HEK293 (cell line): ENCODE data around the gene NTSR1.

Source experiments
- CTCF ChIA-PET: fragments of 350-600 bp; formaldehyde crosslinking; extraction: SDS; loops from one replicate; lab custom pipeline; 2021; ENCODE audit warnings: antibody characterized with exemption; lab: Yijun Ruan, JAX
- POLR2A ChIA-PET: fragments of 300-600 bp; formaldehyde crosslinking; extraction: SDS; loops from one replicate; lab custom pipeline; 2020; ENCODE audit warnings: antibody characterized with exemption, inconsistent platforms; lab: Yijun Ruan, JAX
- H3K27ac ChIP-seq: fragments of 200-500 bp; sonication (Bioruptor generic); 2 replicates; pipeline ENCODE4 v1.5.1; 2014; ENCODE audit warnings: low read depth, low read length, control low read depth, inconsistent platforms; ENCODE audit errors: extremely low read depth
- H3K36me3 ChIP-seq, 2 experiments: fragments of 200-500 bp in 1 of 2; sonication (Bioruptor generic) in 1 of 2; 1 replicate in 1 of 2; 2 replicates in 1 of 2; pipeline ENCODE4 v1.5.1; 2014 to 2017; ENCODE audit warnings: inconsistent platforms in 2 of 2, low read length in 2 of 2; ENCODE audit not compliant: control insufficient read depth in 2 of 2, insufficient read depth in 1 of 2
- H3K4me1 ChIP-seq: fragments of 200-500 bp; sonication (Bioruptor generic); 2 replicates; pipeline ENCODE4 v1.5.1; 2014; ENCODE audit warnings: mild to moderate bottlenecking, low read length, inconsistent platforms; ENCODE audit not compliant: control insufficient read depth, insufficient read depth
- H3K4me3 ChIP-seq: 2 replicates; pipeline ENCODE4 v1.5.1; 2011; ENCODE audit warnings: low read depth, mild to moderate bottlenecking, control low read depth, low read length, moderate library complexity
- H3K9me3 ChIP-seq: fragments of 200-500 bp; sonication (Bioruptor generic); 2 replicates; pipeline ENCODE4 v1.5.1; 2014; ENCODE audit warnings: low read depth, low read length, inconsistent platforms; ENCODE audit not compliant: control insufficient read depth, insufficient read depth
- KLF16 ChIP-seq: fragments of 450-650 bp; formaldehyde crosslinking; IDR thresholded peaks from 2 replicates; pipeline ENCODE4 v1.5.1; 2017; ENCODE audit warnings: missing biosample characterization, missing genetic modification characterization
- PRDM10 ChIP-seq: fragments of 450-650 bp; formaldehyde crosslinking; IDR thresholded peaks from 2 replicates; pipeline ENCODE4 v1.5.1; 2016; ENCODE audit warnings: missing biosample characterization, missing genetic modification characterization
- RBAK ChIP-seq: fragments of 450-650 bp; formaldehyde crosslinking; IDR thresholded peaks from 2 replicates; pipeline ENCODE4 v1.5.1; 2016; ENCODE audit warnings: missing biosample characterization, missing genetic modification characterization
- SCRT1 ChIP-seq: fragments of 450-650 bp; formaldehyde crosslinking; IDR thresholded peaks from 2 replicates; pipeline ENCODE4 v1.5.1; 2016; ENCODE audit warnings: missing biosample characterization, missing genetic modification characterization, borderline replicate concordance
- SCRT2 ChIP-seq: fragments of 450-650 bp; formaldehyde crosslinking; IDR thresholded peaks from 2 replicates; pipeline ENCODE4 v1.5.1; 2016; ENCODE audit warnings: missing biosample characterization, missing genetic modification characterization
- SP7 ChIP-seq: fragments of 450-650 bp; formaldehyde crosslinking; IDR thresholded peaks from 2 replicates; pipeline ENCODE4 v1.5.1; 2016; ENCODE audit warnings: missing biosample characterization, missing genetic modification characterization
- ZBTB8A ChIP-seq: fragments of 450-650 bp; formaldehyde crosslinking; IDR thresholded peaks from 2 replicates; pipeline ENCODE4 v1.5.1; 2016; ENCODE audit warnings: missing biosample characterization, missing genetic modification characterization
- ZNF221 ChIP-seq: fragments of 450-650 bp; formaldehyde crosslinking; IDR thresholded peaks from 2 replicates; pipeline ENCODE4 v1.5.1; 2017; ENCODE audit warnings: missing biosample characterization, missing genetic modification characterization, borderline replicate concordance
- ZNF239 ChIP-seq: fragments of 450-650 bp; formaldehyde crosslinking; IDR thresholded peaks from 2 replicates; pipeline ENCODE4 v1.5.1; 2016; ENCODE audit warnings: missing biosample characterization, missing genetic modification characterization
- ZNF311 ChIP-seq: fragments of 450-650 bp; formaldehyde crosslinking; IDR thresholded peaks from 2 replicates; pipeline ENCODE4 v1.5.1; 2017; ENCODE audit warnings: missing biosample characterization, missing genetic modification characterization, borderline replicate concordance
- ZNF335 ChIP-seq: fragments of 450-650 bp; formaldehyde crosslinking; conservative IDR thresholded peaks from 2 replicates; pipeline ENCODE4 v1.5.1; 2016; ENCODE audit warnings: missing biosample characterization, missing genetic modification characterization
- ZNF426 ChIP-seq: fragments of 450-650 bp; formaldehyde crosslinking; IDR thresholded peaks from 2 replicates; pipeline ENCODE4 v1.5.1; 2017; ENCODE audit warnings: missing biosample characterization, missing genetic modification characterization, mild to moderate bottlenecking, inconsistent platforms, moderate library complexity
- ZNF433 ChIP-seq: fragments of 450-650 bp; formaldehyde crosslinking; IDR thresholded peaks from 2 replicates; pipeline ENCODE4 v1.5.1; 2016; ENCODE audit warnings: missing biosample characterization, missing genetic modification characterization, low read depth
- ZNF529 ChIP-seq: fragments of 450-650 bp; formaldehyde crosslinking; IDR thresholded peaks from 2 replicates; pipeline ENCODE4 v1.5.1; 2017; ENCODE audit warnings: missing genetic modification characterization, missing biosample characterization; ENCODE audit not compliant: insufficient replicate concordance
- ZNF600 ChIP-seq: fragments of 450-650 bp; formaldehyde crosslinking; IDR thresholded peaks from 2 replicates; pipeline ENCODE4 v1.5.1; 2016; ENCODE audit warnings: missing biosample characterization, missing genetic modification characterization
- ZNF629 ChIP-seq: fragments of 450-650 bp; formaldehyde crosslinking; IDR thresholded peaks from 2 replicates; pipeline ENCODE4 v1.5.1; 2017; ENCODE audit warnings: missing biosample characterization, missing genetic modification characterization
- ZNF707 ChIP-seq: fragments of 450-650 bp; formaldehyde crosslinking; IDR thresholded peaks from 2 replicates; pipeline ENCODE4 v1.5.1; 2016; ENCODE audit warnings: missing biosample characterization, missing genetic modification characterization
- ZNF843 ChIP-seq: fragments of 450-650 bp; formaldehyde crosslinking; IDR thresholded peaks from 2 replicates; pipeline ENCODE4 v1.5.1; 2016; ENCODE audit warnings: missing biosample characterization, missing genetic modification characterization
- TF ChIP-seq, protein P1 (sequence below): fragments of 450-650 bp; formaldehyde crosslinking; IDR thresholded peaks from 2 replicates; pipeline ENCODE4 v1.5.1; 2016; ENCODE audit warnings: missing biosample characterization, missing genetic modification characterization
- TF ChIP-seq, protein P2 (sequence below): fragments of 450-650 bp; formaldehyde crosslinking; IDR thresholded peaks from 2 replicates; pipeline ENCODE4 v1.5.1; 2016; ENCODE audit warnings: missing biosample characterization, missing genetic modification characterization
- TF ChIP-seq, protein P3 (sequence below): fragments of 450-650 bp; formaldehyde crosslinking; IDR thresholded peaks from 2 replicates; pipeline ENCODE4 v1.5.1; 2016; ENCODE audit warnings: missing biosample characterization, missing genetic modification characterization
- TF ChIP-seq, protein P4 (sequence below): fragments of 450-650 bp; formaldehyde crosslinking; IDR thresholded peaks from 2 replicates; pipeline ENCODE4; 2016; ENCODE audit warnings: missing biosample characterization, missing genetic modification characterization

The NTSR1 gene

GRCh38 chr20:62669249-62669648, 39.4 kb upstream of the NTSR1 start:
- Histone ChIP-seq H3K4me3 (no peak overlapping the region), H3K27ac (no peak overlapping the region)

GRCh38 chr20:62670156-62670555, 38.5 kb upstream of the NTSR1 start:
- POLR2A ChIA-PET, result no interaction called here

More at GRCh38 chr20:62669249-62669648, 39.4 kb upstream of the NTSR1 start:
- H3K36me3 ChIP-seq, result peaks cover 0 to 20% of the 10 kb centered on the region in 2 experiments; a peak in 1 of 3 replicates
- TF ChIP-seq, protein P1, sequence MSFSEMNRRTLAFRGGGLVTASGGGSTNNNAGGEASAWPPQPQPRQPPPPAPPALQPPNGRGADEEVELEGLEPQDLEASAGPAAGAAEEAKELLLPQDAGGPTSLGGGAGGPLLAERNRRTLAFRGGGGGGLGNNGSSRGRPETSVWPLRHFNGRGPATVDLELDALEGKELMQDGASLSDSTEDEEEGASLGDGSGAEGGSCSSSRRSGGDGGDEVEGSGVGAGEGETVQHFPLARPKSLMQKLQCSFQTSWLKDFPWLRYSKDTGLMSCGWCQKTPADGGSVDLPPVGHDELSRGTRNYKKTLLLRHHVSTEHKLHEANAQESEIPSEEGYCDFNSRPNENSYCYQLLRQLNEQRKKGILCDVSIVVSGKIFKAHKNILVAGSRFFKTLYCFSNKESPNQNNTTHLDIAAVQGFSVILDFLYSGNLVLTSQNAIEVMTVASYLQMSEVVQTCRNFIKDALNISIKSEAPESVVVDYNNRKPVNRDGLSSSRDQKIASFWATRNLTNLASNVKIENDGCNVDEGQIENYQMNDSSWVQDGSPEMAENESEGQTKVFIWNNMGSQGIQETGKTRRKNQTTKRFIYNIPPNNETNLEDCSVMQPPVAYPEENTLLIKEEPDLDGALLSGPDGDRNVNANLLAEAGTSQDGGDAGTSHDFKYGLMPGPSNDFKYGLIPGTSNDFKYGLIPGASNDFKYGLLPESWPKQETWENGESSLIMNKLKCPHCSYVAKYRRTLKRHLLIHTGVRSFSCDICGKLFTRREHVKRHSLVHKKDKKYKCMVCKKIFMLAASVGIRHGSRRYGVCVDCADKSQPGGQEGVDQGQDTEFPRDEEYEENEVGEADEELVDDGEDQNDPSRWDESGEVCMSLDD, result no peak
- no peak for TF ChIP-seq RBAK (tag by site-specific recombination)
- no peak for TF ChIP-seq PRDM10 (tag by site-specific recombination)
- no peak for TF ChIP-seq ZNF221 (tag by site-specific recombination)
- TF ChIP-seq SP7, result no peak
- TF ChIP-seq ZNF529, result no peak
- TF ChIP-seq ZNF707 (tag by site-specific recombination), result no peak
- TF ChIP-seq, protein P2, sequence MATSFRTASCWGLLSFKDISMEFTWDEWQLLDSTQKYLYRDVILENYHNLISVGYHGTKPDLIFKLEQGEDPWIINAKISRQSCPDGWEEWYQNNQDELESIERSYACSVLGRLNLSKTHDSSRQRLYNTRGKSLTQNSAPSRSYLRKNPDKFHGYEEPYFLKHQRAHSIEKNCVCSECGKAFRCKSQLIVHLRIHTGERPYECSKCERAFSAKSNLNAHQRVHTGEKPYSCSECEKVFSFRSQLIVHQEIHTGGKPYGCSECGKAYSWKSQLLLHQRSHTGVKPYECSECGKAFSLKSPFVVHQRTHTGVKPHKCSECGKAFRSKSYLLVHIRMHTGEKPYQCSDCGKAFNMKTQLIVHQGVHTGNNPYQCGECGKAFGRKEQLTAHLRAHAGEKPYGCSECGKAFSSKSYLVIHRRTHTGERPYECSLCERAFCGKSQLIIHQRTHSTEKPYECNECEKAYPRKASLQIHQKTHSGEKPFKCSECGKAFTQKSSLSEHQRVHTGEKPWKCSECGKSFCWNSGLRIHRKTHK (tag by site-specific recombination), result no peak
- no peak for TF ChIP-seq ZNF629 (tag by site-specific recombination)
- TF ChIP-seq ZNF843, result no peak
- no peak for TF ChIP-seq ZNF433 (tag by site-specific recombination)
- no peak for TF ChIP-seq ZBTB8A (tag by site-specific recombination)
- no peak for TF ChIP-seq ZNF311
- no peak for TF ChIP-seq ZNF335 (tag by site-specific recombination)
- TF ChIP-seq ZNF239 (tag by site-specific recombination), result no peak
- no peak for TF ChIP-seq ZNF426
- ChIA-PET CTCF (interaction anchor here (0.9 to 2.5 kb wide), 9 partner anchors 9 to 166 kb away, joined by 3 to 34 read pairs (median 5); no protein-coding TSS in a partner anchor), POLR2A (interaction anchor here (1.3 kb wide), 1 partner anchor 122 kb away, joined by 4 read pairs; no protein-coding TSS in a partner anchor)
- no peaks in the 10 kb centered on the region for H3K4me1 ChIP-seq
- no peaks in the 10 kb centered on the region for H3K9me3 ChIP-seq

More at GRCh38 chr20:62670156-62670555, 38.5 kb upstream of the NTSR1 start:
- CTCF ChIA-PET, result interaction anchor here (0.6 to 2.5 kb wide), 7 partner anchors 9 to 165 kb away, joined by 3 to 34 read pairs (median 5); no protein-coding TSS in a partner anchor
- Histone ChIP-seq H3K36me3 (peaks cover 0 to 20% of the 10 kb centered on the region in 2 experiments; a peak in 1 of 3 replicates), H3K9me3 (no peaks in the 10 kb centered on the region), H3K4me3 (no peak overlapping the region), H3K4me1 (no peaks in the 10 kb centered on the region), H3K27ac (no peak overlapping the region)
- no peak for TF ChIP-seq KLF16 (tag by site-specific recombination)
- TF ChIP-seq, protein P3, sequence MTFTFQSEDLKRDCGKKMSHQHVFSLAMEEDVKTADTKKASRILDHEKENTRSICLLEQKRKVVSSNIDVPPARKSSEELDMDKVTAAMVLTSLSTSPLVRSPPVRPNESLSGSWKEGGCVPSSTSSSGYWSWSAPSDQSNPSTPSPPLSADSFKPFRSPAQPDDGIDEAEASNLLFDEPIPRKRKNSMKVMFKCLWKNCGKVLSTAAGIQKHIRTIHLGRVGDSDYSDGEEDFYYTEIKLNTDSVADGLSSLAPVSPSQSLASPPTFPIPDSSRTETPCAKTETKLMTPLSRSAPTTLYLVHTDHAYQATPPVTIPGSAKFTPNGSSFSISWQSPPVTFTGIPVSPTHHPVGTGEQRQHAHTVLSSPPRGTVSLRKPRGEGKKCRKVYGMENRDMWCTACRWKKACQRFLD (tag by site-specific recombination), result no peak
- 0 out of 2 replicates have a peak, but pooled peaks have one; percentile 0 for TF ChIP-seq ZNF600 (tag by site-specific recombination)
- peak; percentile 86 for TF ChIP-seq SCRT1
- TF ChIP-seq SCRT2 (tag by site-specific recombination), result peak; percentile 97
- TF ChIP-seq, protein P4, sequence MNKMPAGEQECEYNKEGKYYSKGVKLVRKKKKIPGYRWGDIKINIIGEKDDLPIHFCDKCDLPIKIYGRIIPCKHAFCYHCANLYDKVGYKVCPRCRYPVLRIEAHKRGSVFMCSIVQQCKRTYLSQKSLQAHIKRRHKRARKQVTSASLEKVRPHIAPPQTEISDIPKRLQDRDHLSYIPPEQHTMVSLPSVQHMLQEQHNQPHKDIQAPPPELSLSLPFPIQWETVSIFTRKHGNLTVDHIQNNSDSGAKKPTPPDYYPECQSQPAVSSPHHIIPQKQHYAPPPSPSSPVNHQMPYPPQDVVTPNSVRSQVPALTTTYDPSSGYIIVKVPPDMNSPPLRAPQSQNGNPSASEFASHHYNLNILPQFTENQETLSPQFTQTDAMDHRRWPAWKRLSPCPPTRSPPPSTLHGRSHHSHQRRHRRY (tag by site-specific recombination), result no peak
